ENCODE results near the gene FKBP5. TPM values are rescaled to one million over a fixed set of nuclear protein-coding genes. Genes with fewer than 3 reads are reported as not detected.

FKBP5 gene
- total and polyA plus RNA-seq, 2 donors (not counting 1 experiment from before 2014, with no cell fraction given): 2.8 to 7.4 TPM

DNA sequence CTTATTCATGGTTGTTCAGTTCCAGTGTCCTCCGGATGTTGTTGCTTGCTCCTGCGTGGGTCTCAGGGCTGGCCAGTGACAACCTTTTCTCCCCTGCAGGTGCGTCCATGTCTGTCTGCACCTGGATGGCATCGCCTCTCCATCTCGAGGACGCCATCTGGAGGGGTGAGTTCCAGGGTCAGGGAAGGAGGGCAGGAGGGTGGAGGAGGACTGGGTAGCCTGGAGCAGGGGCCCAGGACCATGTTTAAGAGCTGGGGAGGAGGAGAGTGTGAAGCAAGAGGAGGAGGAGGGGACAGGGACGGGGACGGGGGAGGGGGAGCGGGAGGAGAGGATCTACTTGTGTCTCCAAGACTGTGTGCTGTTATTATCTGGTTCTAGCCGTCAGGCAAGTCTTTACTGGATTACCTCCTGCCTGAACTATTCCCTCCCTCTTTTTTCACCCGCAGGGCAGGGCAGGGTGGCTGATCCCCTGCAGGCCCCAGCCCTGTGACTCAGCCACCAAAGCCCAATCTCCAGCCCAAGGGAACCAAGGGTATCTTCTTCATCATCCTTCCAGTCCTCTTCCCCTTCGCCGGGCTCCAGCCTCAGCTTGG lies 143.8 kb downstream of the FKBP5 start:
- intact Hi-C loops (cut with micrococcal nuclease): no loop called here
- TF ChIP-seq, protein P1, sequence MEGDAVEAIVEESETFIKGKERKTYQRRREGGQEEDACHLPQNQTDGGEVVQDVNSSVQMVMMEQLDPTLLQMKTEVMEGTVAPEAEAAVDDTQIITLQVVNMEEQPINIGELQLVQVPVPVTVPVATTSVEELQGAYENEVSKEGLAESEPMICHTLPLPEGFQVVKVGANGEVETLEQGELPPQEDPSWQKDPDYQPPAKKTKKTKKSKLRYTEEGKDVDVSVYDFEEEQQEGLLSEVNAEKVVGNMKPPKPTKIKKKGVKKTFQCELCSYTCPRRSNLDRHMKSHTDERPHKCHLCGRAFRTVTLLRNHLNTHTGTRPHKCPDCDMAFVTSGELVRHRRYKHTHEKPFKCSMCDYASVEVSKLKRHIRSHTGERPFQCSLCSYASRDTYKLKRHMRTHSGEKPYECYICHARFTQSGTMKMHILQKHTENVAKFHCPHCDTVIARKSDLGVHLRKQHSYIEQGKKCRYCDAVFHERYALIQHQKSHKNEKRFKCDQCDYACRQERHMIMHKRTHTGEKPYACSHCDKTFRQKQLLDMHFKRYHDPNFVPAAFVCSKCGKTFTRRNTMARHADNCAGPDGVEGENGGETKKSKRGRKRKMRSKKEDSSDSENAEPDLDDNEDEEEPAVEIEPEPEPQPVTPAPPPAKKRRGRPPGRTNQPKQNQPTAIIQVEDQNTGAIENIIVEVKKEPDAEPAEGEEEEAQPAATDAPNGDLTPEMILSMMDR (IDR thresholded peaks at IDR 0.05): no peak
- no peak for TF ChIP-seq EZH2 (IDR thresholded peaks at IDR 0.05; ENCODE audit: borderline replicate concordance, insufficient read depth, low read depth, low read length, poor library complexity, severe bottlenecking)
- no peak overlapping the region for H3K4me2 ChIP-seq (replicated peaks; ENCODE audit: low read depth, low read length, poor library complexity, severe bottlenecking)
- WGBS (ENCODE audit: insufficient coverage): 96% methylated on average over 11 of the region's 13 CpGs
- no peak overlapping the region for H3K4me3 ChIP-seq (ENCODE audit: control extremely low read depth in 1 of 5, extremely low read depth in 1 of 5, insufficient read depth in 1 of 5, low read depth in 2 of 5, low read length in 4 of 5)
- H3K9ac ChIP-seq (ENCODE audit: low read length): no peak overlapping the region
- DNase-seq: no peak
- H3K27me3 ChIP-seq (replicated peaks in 1 of 4; ENCODE audit: control extremely low read depth in 1 of 4, control insufficient read depth in 3 of 4, insufficient read depth in 4 of 4, low read length in 3 of 4): peaks cover 0 to 6% (median 1%) of the 10 kb centered on the region in 4 experiments
- no peaks in the 10 kb centered on the region for H3K4me1 ChIP-seq (ENCODE audit: control insufficient read depth in 2 of 2, insufficient read depth in 2 of 2, low read length in 2 of 2)
- no peak for ATAC-seq (ENCODE audit: low read depth)
- no peak overlapping the region for H2AFZ ChIP-seq (ENCODE audit: insufficient read depth, low read depth, low read length, poor library complexity, severe bottlenecking)
- H3K79me2 ChIP-seq (ENCODE audit: control insufficient read depth, insufficient read depth, low read length): no peaks in the 10 kb centered on the region
- CTCF ChIA-PET: no interaction called here
- H3K9me3 ChIP-seq (ENCODE audit: control extremely low read depth in 1 of 3, control insufficient read depth in 2 of 3, insufficient read depth in 1 of 3, low read length in 2 of 3): peaks cover 0 to 11% (median 4%) of the 10 kb centered on the region in 3 donors
- H3K27ac Mint-ChIP-seq: no peak overlapping the region
- H3K4me1 Mint-ChIP-seq: no peaks in the 10 kb centered on the region
- H3K36me3 ChIP-seq (replicated peaks in 1 of 2; ENCODE audit: control extremely low read depth in 1 of 2, control insufficient read depth in 1 of 2, extremely low read depth in 1 of 2, insufficient read depth in 2 of 2, low read length in 1 of 2): no peaks in the 10 kb centered on the region
- H4K20me1 ChIP-seq (ENCODE audit: control insufficient read depth, insufficient read depth, low read length, poor library complexity, severe bottlenecking): no peaks in the 10 kb centered on the region
- peaks cover 11% of the 10 kb centered on the region for H3K27me3 Mint-ChIP-seq
- no peak overlapping the region for H3K4me3 Mint-ChIP-seq
- H3K9me3 Mint-ChIP-seq (ENCODE audit: insufficient read depth): peaks cover 3% of the 10 kb centered on the region
- POLR2A ChIA-PET: no interaction called here
- no peak overlapping the region for H3K27ac ChIP-seq (ENCODE audit: low read length in 2 of 2)

DNA sequence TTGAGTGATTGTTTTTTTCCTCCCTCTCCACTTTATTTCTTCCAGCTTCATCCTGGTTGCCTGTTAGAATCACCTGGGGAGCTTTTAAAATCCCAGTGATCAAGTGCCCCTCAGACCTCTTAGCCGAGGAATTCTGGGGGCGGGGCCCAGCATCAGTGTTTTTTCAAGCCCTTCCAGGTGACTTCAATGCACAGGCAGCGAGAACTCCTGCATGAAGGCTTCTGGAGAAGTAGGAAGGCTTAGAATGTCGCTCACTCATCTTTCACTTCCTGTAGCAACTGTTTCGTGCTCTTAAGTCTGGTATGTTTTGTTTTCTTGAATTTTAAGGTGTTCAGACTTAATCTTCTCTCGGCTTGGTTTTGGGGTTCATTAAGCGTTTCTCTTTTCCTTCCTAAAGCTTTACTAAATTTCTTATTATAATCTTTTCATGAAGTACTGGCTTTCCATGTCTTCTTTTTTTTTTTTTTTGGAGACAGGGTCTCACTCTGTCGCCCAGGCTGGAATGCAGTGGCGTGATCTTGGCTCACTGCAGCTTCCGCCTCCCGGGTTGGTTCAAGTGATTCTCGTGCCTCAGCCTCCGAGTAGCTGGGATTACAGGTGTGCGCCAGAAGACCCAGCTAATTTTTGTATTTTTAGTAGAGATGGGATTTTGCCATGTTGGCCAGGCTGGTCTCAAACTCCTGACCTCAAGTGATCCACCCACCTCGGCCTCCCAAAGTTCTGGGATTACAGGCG lies 145.1 kb downstream of the FKBP5 start:
- Mint-ChIP-seq H3K9me3 (ENCODE audit: insufficient read depth) (no peaks in the 10 kb centered on the region), H3K4me3 (no peak overlapping the region), H3K27me3 (peaks cover 8% of the 10 kb centered on the region), H3K27ac (no peak overlapping the region), H3K4me1 (no peaks in the 10 kb centered on the region)
- WGBS (ENCODE audit: insufficient coverage): 91% methylated on average over 8 of the region's 16 CpGs
- Histone ChIP-seq H3K27ac (ENCODE audit: low read length in 2 of 2) (no peak overlapping the region), H3K9ac (ENCODE audit: low read length) (no peak overlapping the region), H4K20me1 (ENCODE audit: control insufficient read depth, insufficient read depth, low read length, poor library complexity, severe bottlenecking) (no peaks in the 10 kb centered on the region), H3K36me3 (replicated peaks in 1 of 2; ENCODE audit: control extremely low read depth in 1 of 2, control insufficient read depth in 1 of 2, extremely low read depth in 1 of 2, insufficient read depth in 2 of 2, low read length in 1 of 2) (no peaks in the 10 kb centered on the region), H3K27me3 (replicated peaks in 1 of 4; ENCODE audit: control extremely low read depth in 1 of 4, control insufficient read depth in 3 of 4, insufficient read depth in 4 of 4, low read length in 3 of 4) (peaks cover 0 to 6% (median 0%) of the 10 kb centered on the region in 4 experiments), H3K4me2 (replicated peaks; ENCODE audit: low read depth, low read length, poor library complexity, severe bottlenecking) (no peak overlapping the region), H3K9me3 (ENCODE audit: control extremely low read depth in 1 of 3, control insufficient read depth in 2 of 3, insufficient read depth in 1 of 3, low read length in 2 of 3) (peaks cover 0 to 7% (median 2%) of the 10 kb centered on the region in 3 donors), H2AFZ (ENCODE audit: insufficient read depth, low read depth, low read length, poor library complexity, severe bottlenecking) (no peak overlapping the region), H3K4me3 (ENCODE audit: control extremely low read depth in 1 of 5, extremely low read depth in 1 of 5, insufficient read depth in 1 of 5, low read depth in 2 of 5, low read length in 4 of 5) (no peak overlapping the region), H3K4me1 (ENCODE audit: control insufficient read depth in 2 of 2, insufficient read depth in 2 of 2, low read length in 2 of 2) (no peaks in the 10 kb centered on the region), H3K79me2 (ENCODE audit: control insufficient read depth, insufficient read depth, low read length) (no peaks in the 10 kb centered on the region)
- ChIA-PET POLR2A (no interaction called here), CTCF (interaction anchor here (0.6 to 0.9 kb wide), 2 partner anchors 19 to 41 kb away, joined by 3 to 4 read pairs; no protein-coding TSS in a partner anchor)
- TF ChIP-seq, protein P1 (IDR thresholded peaks at IDR 0.05): no peak
- no peak for TF ChIP-seq EZH2 (IDR thresholded peaks at IDR 0.05; ENCODE audit: borderline replicate concordance, insufficient read depth, low read depth, low read length, poor library complexity, severe bottlenecking)
- DNase-seq (no peak), ATAC-seq (ENCODE audit: low read depth) (no peak)
- intact Hi-C loops (cut with micrococcal nuclease): no loop called here

Data from B cell (primary cell).